Lower leg skin (tissue), 4 donors: ENCODE data around the gene SLC4A2. TPM values are rescaled to one million over a fixed set of nuclear protein-coding genes. Genes with fewer than 3 reads are reported as not detected.

Experiments
- DNase-seq, 2 donors: peaks; one replicate each; pipeline ENCODE4 v3.0.0-alpha.2; 2019; ENCODE audit warnings: low spot score in 2 of 2
- H3K4me3 ChIP-seq: fragments of 200-600 bp; sonication (generic); 2 replicates; pipeline ENCODE4 v1.5.1; 2017; ENCODE audit warnings: mild to moderate bottlenecking, low read depth; ENCODE audit not compliant: poor library complexity, severe bottlenecking
- CTCF ChIP-seq, 3 donors: fragments of 450-650 bp; IDR thresholded peaks; one replicate each; pipeline ENCODE4 v1.5.1; 2016; ENCODE audit warnings: antibody characterized with exemption in 3 of 3, mild to moderate bottlenecking in 3 of 3, moderate library complexity in 2 of 3
- POLR2A ChIP-seq, 2 donors: fragments of 450-650 bp; IDR thresholded peaks; one replicate each; pipeline ENCODE4 v1.6.1; 2016 to 2017; ENCODE audit warnings: antibody characterized with exemption in 2 of 2, mild to moderate bottlenecking in 1 of 2, moderate library complexity in 1 of 2
- WGBS, 2 donors: methylation state at CpG; one replicate each; pipeline ENCODE4 v1.1.5; 2018; 5-methylcytosine and 5-hydroxymethylcytosine counted together
- intact Hi-C: fragments of 100-400 bp; cut with DNase I; formaldehyde crosslinking; loops from one replicate; pipeline ENCODE4 v1.15.0; 2023; ENCODE audit warnings: low total_unique reads
- total RNA-seq, 4 donors: library from RNA; depleted of rRNA; stranded (reverse); fragments of >200 nt; gene quantifications; one replicate each; pipeline ENCODE4 v1.1.0, GENCODE V29; 2016

Gene SLC4A2
- total RNA-seq, 4 donors from 2014 or later, result 56.3 to 83.5 (median 67.7) TPM

DNA sequence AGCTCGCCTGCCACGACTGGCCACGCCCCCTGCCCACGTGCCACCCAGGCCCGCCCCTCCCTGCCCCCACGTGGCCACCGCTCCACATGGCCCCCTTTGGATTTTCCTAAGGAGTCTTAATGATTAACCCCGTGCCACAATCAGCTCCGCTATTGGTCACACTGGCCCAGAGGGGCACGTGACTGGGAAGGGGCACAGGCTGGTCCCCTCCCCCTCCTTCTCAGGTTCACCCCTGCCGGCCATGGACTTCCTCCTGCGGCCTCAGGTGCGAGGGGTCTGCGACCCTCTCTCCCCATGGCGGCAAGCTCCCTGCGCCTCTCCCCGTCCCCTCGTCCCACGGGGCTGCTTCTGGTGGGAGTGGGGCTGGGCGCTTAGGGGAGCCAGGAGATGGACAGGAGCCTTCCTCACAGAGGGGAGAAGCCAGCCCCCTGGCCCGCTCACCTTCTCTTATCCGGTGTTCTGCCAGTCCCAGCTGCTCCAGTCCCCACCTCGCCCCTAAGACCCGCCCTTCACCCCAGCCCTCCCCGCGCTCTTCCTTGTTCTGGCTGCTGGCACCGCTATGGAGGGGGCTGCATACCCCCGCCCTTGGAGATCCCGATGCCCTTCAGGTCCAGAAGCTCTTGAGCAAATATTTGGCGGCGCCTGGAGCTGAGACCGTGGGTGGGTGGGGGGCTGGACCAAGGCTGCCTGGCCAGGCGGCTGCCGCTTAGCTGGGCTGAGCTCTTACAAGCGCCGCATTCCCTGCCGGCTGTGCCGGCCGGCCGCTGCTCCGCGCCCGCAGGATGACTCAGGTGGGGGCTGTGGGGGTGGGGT lies 3.2 kb downstream of the SLC4A2 start:
- TF ChIP-seq CTCF (IDR thresholded peaks at IDR 0.05), result no peak
- TF ChIP-seq POLR2A (IDR thresholded peaks at IDR 0.05), result no peak
- intact Hi-C loops, result no loop called here
- no peak overlapping the region for H3K4me3 ChIP-seq
- 52 to 59% methylated on average over 30 to 38 of the region's 43 CpGs for WGBS, 2 donors
- DNase-seq, result no peak

- no peak for DNase-seq
- no peak for TF ChIP-seq POLR2A (IDR thresholded peaks at IDR 0.05)
- no peak for TF ChIP-seq CTCF (IDR thresholded peaks at IDR 0.05)
- WGBS, 2 donors, result 28 to 49% methylated on average over 11 of the region's 11 CpGs
- no peak overlapping the region for H3K4me3 ChIP-seq
- intact Hi-C loops, result no loop called here
Observed at GRCh38 chr7:151063212-151063561, 3.8 kb downstream of the SLC4A2 start.

DNA sequence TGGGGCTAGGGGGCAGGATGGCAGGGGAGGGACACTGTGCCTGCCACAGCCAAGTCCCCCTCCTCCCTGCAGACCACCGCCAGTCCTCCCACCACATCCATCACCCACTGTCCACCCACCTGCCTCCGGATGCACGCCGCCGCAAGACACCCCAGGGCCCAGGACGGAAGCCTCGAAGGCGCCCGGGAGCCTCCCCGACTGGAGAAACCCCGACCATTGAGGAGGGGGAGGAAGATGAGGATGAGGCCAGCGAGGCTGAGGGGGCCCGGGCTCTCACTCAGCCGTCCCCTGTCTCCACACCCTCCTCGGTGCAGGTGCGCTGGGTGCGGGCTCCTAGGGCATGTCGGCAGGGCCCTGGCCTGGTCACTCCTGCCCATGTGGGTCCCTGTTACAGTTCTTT lies 5.1 kb downstream of the SLC4A2 start:
- no peak for TF ChIP-seq CTCF (IDR thresholded peaks at IDR 0.05)
- TF ChIP-seq POLR2A (IDR thresholded peaks at IDR 0.05), result no peak
- H3K4me3 ChIP-seq, result no peak overlapping the region
- DNase-seq, result no peak
- 92 to 94% methylated on average over 18 of the region's 18 CpGs for WGBS, 2 donors
- intact Hi-C loops, result no loop called here

- H3K4me3 ChIP-seq, result no peak overlapping the region
- intact Hi-C loops, result no loop called here
- DNase-seq, result no peak
- no peak for TF ChIP-seq CTCF (IDR thresholded peaks at IDR 0.05)
- no peak for TF ChIP-seq POLR2A (IDR thresholded peaks at IDR 0.05)
- WGBS, 2 donors, result 87 to 92% methylated on average over 6 of the region's 6 CpGs
Observed at GRCh38 chr7:151064993-151065392, 5.6 kb downstream of the SLC4A2 start.

- intact Hi-C loops, result no loop called here
- TF ChIP-seq POLR2A (IDR thresholded peaks at IDR 0.05), result no peak
- no peak for TF ChIP-seq CTCF (IDR thresholded peaks at IDR 0.05)
- no peak overlapping the region for H3K4me3 ChIP-seq
- no peak for DNase-seq
- 93 to 94% methylated on average over 14 of the region's 14 CpGs for WGBS, 2 donors
Observed at GRCh38 chr7:151065516-151065915, 6.1 kb downstream of the SLC4A2 start.
